Stimulated activated CD4-positive, alpha-beta T cell treated with anti-CD3 and anti-CD28 coated beads, Interleukin-4, amount 100 ng/mL, for 1 hour (primary cell): Measurements from ENCODE around the gene LYST.
"Not testable (repeated sequence)": the region's sequence is repeated elsewhere in the genome, so short reads cannot be mapped to it uniquely, and the experiment has no call there.

Experiments
- DNase-seq: peaks from one replicate; pipeline ENCODE4 v3.0.0-alpha.2; 2020

LYST gene

DNA sequence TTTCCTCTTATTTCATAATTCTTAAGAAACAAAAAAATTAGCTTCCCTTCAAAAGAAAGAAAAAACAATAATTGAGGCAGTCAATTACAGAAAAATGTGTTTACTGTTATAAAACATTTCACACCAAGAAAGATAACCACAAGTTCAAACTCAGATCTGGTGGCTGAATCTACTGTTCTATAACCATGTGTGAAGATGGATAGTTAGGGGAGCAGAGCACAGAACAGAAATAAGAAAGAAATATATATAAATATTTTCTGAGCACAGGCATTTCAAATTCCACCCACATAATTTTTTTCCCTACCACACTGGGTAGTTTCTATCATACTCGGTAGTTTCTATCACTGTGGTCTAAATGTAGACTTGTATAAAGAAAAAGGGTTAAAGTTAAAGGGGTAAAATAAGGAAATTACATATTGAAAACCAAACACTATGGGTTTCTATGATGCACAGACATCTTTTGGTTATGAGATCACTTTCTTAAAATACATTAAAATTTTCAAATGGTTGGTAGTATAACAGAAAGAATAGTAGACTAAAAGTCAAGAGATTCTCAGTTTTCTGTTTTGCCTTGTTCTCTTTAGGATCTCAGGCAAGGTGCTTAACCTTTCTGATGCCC, 10.8 kb downstream of the LYST start:
- no peak for DNase-seq

GRCh38 chr1:235854347-235854746, 12.4 kb downstream of the LYST start:
- no peak for DNase-seq

- no peak for DNase-seq
Measured at GRCh38 chr1:235853653-235854052, 13.1 kb downstream of the LYST start.

DNA sequence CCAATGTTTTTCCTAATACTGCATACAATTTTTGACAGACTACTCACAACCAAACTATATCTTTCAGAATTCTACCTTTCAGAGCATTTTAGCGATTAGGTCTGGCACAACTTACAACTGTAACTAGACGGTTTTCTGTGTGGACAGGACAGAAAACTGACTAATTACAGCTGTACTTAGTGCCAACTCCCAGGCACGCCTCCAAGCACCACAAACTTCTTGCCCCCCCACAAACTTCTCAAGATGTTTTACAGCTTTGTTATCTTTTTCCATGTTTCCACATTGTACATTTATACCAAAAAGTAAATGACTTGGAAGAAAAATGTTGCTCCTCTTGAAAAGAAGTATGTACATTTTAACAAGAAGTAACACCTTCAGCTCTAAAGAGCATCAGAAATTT, 13.8 kb downstream of the LYST start:
- no peak for DNase-seq

GRCh38 chr1:235851939-235852338, 14.8 kb downstream of the LYST start:
- DNase-seq: no peak

GRCh38 chr1:235848251-235848650, 18.5 kb downstream of the LYST start:
- DNase-seq: not testable (repeated sequence)

- not testable (repeated sequence) for DNase-seq
Measured at GRCh38 chr1:235845656-235846107, 21.0 kb downstream of the LYST start.

GRCh38 chr1:235844776-235845175, 21.9 kb downstream of the LYST start:
- DNase-seq: no peak

DNA sequence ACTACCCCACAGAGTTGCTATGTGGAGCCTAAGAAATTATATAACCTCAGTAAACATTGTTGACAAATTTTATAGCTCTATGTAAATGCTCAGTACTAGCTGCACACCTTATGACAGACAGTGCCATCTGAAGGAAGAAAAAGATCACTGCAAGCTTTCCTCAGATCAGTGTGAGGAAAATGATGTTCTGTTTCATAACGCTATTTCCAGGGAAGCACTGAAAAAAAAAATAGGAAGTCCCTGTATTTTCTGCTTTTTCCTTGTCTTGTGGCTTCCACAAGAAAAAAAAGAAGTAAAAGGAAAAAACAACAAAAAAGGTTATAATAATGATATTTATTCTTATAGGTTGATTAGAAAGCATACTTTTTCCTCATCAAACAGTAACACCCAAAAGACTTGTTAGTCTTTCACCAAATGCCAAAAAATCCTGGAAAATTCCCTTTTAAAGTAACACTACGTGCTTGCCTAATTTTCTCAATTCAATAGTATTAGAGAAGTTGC, 23.2 kb downstream of the LYST start:
- DNase-seq: no peak

- DNase-seq: no peak
Measured at GRCh38 chr1:235841938-235842545, 24.7 kb downstream of the LYST start.

DNA sequence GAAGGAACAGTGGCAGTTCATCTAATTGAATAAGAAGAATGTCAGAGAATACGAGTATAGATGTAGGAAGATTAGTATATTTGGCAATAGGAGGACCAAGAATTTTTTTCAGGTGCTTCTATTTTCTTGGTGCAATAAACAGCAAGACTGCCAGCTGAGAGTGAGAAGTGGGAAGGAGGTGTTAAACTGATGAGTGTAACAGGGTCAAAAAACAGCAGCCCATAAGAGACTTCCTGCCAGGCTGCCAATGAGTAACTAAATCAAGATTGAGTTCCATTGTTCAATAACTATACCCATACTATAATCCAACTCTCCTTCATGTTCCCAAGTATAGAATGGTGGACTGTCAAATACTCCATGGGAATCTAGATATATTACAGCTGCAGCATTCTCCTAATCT, 28.7 kb downstream of the LYST start:
- DNase-seq: no peak

DNA sequence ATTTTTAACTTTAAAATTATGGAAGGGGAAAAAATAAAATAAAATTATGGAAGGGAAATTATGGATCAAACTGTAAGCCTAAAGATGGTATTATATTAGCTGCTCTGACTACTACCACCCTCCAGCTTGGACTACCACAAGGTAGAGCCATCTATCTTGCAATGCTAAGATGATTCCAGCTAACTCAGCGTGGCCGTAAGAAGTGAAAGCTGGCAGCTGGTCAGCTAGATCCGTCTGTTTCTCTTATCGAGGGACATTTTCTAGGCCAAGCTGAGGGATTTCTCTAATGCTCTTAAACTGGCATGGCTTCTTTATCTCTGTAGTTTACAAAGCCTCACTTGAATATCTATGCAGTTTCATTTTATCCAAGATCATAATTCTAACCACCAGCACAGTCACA, 31.5 kb downstream of the LYST start:
- no peak for DNase-seq

- DNase-seq: no peak
Measured at GRCh38 chr1:235834620-235835019, 32.1 kb downstream of the LYST start.

GRCh38 chr1:235832011-235832410, 34.7 kb downstream of the LYST start:
- no peak for DNase-seq

DNA sequence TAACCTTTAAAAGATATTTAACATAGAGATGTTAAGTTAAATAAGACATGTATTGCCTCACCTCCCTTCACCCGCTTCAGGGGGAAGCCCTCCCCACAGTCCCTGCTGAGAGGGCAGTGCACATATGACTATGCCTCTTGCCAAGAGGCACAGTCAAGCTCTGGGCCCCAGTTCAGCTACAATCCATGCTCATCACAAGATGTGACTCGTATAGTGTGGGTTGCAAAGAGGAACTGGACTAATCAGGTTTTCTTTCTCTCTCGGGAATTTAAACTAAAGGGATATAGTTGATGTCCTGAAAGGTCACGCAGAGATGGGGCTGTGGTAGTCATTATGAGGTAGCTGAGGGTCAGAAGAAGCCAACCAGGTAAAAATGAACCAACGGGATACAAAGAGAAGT, 35.6 kb downstream of the LYST start:
- DNase-seq: no peak

DNA sequence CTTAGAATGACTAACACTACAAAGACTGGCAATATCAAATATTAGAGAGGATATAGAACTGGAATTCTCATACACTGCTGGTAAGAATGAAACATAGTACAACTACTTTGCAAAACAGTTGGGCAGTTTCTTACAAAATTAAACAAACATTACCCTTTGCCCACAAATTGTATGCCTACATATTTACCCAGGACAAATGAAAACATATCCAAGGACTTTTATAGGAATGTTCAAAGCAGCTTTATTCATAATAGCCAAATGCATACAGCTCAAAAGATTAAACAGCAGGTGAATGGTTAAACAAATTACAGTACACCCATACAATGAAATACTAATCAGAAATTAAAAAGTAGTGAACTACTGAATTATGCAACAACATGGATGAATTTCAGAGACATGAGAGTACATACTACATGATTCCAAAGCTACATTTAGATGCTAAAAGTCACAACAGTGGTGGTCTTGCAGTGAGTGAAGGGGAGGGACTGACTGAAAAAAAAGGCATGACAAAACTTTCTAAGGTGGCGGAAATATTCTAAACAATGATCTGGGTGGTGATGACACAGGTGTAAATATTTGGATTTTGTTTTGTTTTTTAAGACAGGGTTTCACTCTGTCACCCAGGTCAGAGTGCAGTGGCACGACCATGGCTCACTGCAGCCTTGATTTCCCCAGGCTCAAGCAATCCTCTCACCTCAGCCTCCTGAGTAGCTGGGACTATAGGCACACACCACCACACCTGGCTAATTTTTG, 40.4 kb downstream of the LYST start:
- DNase-seq: no peak

GRCh38 chr1:235825229-235825628, 41.5 kb downstream of the LYST start:
- DNase-seq: no peak

- no peak for DNase-seq
Measured at GRCh38 chr1:235823684-235824083, 43.0 kb downstream of the LYST start.

DNA sequence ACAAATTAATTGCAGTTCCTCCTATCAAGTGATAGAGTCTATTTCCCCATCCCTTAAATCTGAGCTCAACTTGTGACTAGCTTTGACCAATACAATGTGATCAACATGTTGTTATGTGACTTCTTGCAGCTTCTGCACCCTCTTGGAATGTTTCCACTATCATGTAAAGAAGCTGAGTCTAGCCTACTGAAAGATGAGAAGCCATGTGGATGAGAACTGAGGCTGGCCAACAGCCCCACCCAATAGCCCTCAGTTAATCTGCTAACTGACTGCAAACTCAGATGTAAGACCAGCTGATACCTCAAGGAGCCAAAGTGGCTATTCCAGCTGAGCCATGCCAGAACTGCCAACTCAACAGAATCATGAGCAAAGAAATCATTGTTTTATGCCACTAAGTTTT, 44.0 kb downstream of the LYST start:
- no peak for DNase-seq

GRCh38 chr1:235821361-235821981, 45.2 kb downstream of the LYST start:
- no peak for DNase-seq

- DNase-seq: no peak
Measured at GRCh38 chr1:235820061-235820460, 46.6 kb downstream of the LYST start.

DNA sequence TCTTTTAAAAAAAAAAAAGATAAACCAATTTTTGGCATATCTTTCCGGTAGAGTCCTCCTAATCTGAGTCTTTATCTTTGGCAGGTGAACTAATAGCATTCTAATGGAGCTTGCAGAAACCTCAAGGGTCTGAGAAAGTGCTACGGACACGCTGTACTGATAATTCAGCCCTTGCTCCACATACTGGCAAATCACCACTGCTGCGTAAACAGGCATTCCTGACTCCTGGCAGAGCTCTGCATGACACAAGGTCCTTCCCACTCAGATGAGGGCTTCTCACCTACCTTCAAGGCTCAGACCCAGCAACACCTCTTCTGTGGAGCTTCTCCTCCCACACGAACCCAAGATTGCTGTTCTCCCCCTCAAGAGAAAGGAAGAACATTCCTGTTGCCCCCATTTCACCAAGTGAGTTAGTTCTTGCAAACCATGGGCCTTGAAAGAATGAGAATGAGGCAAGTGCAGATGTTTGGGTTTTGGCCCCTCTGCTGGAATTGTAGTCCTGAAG, 48.0 kb downstream of the LYST start:
- DNase-seq: no peak

DNA sequence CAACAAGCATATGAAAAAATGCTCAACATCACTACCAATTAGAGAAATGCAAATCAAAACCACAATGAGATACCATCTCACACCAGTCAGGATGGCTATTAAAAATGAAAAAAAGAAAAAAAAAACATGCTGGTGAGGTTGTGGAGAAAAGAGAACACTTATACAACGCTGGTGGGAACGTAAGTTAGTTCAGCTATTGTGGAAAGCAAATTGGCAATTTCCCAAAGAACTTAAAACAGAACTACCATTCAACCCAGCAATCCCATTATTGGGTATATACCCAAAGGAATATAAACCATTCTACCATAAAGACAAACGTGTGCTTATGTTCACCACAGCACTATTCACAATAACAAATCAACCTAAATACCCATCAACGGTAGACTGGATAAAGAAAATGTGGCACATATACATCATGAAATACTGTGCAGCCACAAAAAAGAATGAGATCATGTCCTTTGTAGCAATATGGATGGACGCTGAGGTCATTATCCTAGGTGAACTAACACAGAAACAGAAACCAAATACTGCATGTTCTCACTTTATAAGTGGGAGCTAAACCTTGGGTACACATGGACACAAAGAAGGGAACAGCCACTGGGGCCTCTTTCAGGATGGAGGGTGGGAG, 49.5 kb downstream of the LYST start:
- no peak for DNase-seq
